Choroid plexus epithelial cell (primary cell): ENCODE results near the gene ELL2.
A peak's percentile ranks its signal among the peaks of the same experiment; 100 is the strongest.
"Not testable (repeated sequence)": the region's sequence is repeated elsewhere in the genome, so short reads cannot be mapped to it uniquely, and the experiment has no call there.

ENCODE experiments used
- DNase-seq: peaks from one replicate; pipeline ENCODE4 v3.0.0-alpha.2; 2010; ENCODE audit warnings: low read depth
- H3K4me3 ChIP-seq: 2 replicates; pipeline ENCODE4 v1.5.1; 2011; ENCODE audit warnings: low read depth, mild to moderate bottlenecking, control low read depth, low read length, moderate library complexity
- CTCF ChIP-seq: conservative IDR thresholded peaks from 2 replicates; pipeline ENCODE4 v1.5.1; 2011; ENCODE audit warnings: low read depth, mild to moderate bottlenecking, control low read depth, inconsistent platforms, low read length, moderate library complexity

Gene ELL2

GRCh38 chr5:95874246-95874645, 87.4 kb downstream of the ELL2 start:
- no peak for DNase-seq
- TF ChIP-seq CTCF: no peak
- H3K4me3 ChIP-seq: no peak overlapping the region

GRCh38 chr5:95873351-95873750, 88.3 kb downstream of the ELL2 start:
- no peak for TF ChIP-seq CTCF
- no peak overlapping the region for H3K4me3 ChIP-seq
- DNase-seq: no peak

GRCh38 chr5:95872346-95873268, 89.0 kb downstream of the ELL2 start:
- H3K4me3 ChIP-seq: no peak overlapping the region
- no peak for DNase-seq
- TF ChIP-seq CTCF: no peak

- no peak for TF ChIP-seq CTCF
- DNase-seq: no peak
- no peak overlapping the region for H3K4me3 ChIP-seq
These were observed 90.4 kb downstream of the ELL2 start for GRCh38 chr5:95871146-95871806.

- no peak for TF ChIP-seq CTCF
- no peak overlapping the region for H3K4me3 ChIP-seq
- peak; percentile 62 for DNase-seq
These were observed 91.5 kb downstream of the ELL2 start for GRCh38 chr5:95870105-95870672.

GRCh38 chr5:95869173-95869855, 92.3 kb downstream of the ELL2 start:
- not testable (repeated sequence) for DNase-seq, H3K4me3 ChIP-seq

GRCh38 chr5:95868136-95868535, 93.5 kb downstream of the ELL2 start:
- no peak for DNase-seq
- TF ChIP-seq CTCF: no peak
- no peak overlapping the region for H3K4me3 ChIP-seq
